HEK293 (cell line): Measurements from ENCODE around the gene PRLR.

ENCODE experiments used
- CTCF ChIA-PET: fragments of 350-600 bp; formaldehyde crosslinking; extraction: SDS; loops from one replicate; lab custom pipeline; 2021; ENCODE audit warnings: antibody characterized with exemption; lab: Yijun Ruan, JAX
- POLR2A ChIA-PET: fragments of 300-600 bp; formaldehyde crosslinking; extraction: SDS; loops from one replicate; lab custom pipeline; 2020; ENCODE audit warnings: antibody characterized with exemption, inconsistent platforms; lab: Yijun Ruan, JAX
- H3K27ac ChIP-seq: fragments of 200-500 bp; sonication (Bioruptor generic); 2 replicates; pipeline ENCODE4 v1.5.1; 2014; ENCODE audit warnings: low read depth, low read length, control low read depth, inconsistent platforms; ENCODE audit errors: extremely low read depth
- H3K36me3 ChIP-seq, 2 experiments: fragments of 200-500 bp in 1 of 2; sonication (Bioruptor generic) in 1 of 2; 1 replicate in 1 of 2; 2 replicates in 1 of 2; pipeline ENCODE4 v1.5.1; 2014 to 2017; ENCODE audit warnings: inconsistent platforms in 2 of 2, low read length in 2 of 2; ENCODE audit not compliant: control insufficient read depth in 2 of 2, insufficient read depth in 1 of 2
- H3K4me1 ChIP-seq: fragments of 200-500 bp; sonication (Bioruptor generic); 2 replicates; pipeline ENCODE4 v1.5.1; 2014; ENCODE audit warnings: mild to moderate bottlenecking, low read length, inconsistent platforms; ENCODE audit not compliant: control insufficient read depth, insufficient read depth
- H3K4me3 ChIP-seq: 2 replicates; pipeline ENCODE4 v1.5.1; 2011; ENCODE audit warnings: low read depth, mild to moderate bottlenecking, control low read depth, low read length, moderate library complexity
- H3K9me3 ChIP-seq: fragments of 200-500 bp; sonication (Bioruptor generic); 2 replicates; pipeline ENCODE4 v1.5.1; 2014; ENCODE audit warnings: low read depth, low read length, inconsistent platforms; ENCODE audit not compliant: control insufficient read depth, insufficient read depth
- SETDB1 ChIP-seq: IDR thresholded peaks from one replicate; pipeline ENCODE4 v1.6.1; 2017; ENCODE audit warnings: mild to moderate bottlenecking, low read length, moderate library complexity, mixed read lengths; ENCODE audit not compliant: insufficient read length
- TRIM28 ChIP-seq: IDR thresholded peaks from 2 replicates; pipeline ENCODE4 v1.6.1; 2011; ENCODE audit warnings: low read length, control low read depth, borderline replicate concordance
- ZFP37 ChIP-seq: fragments of 450-650 bp; formaldehyde crosslinking; IDR thresholded peaks from 2 replicates; pipeline ENCODE4 v1.5.1; 2016; ENCODE audit warnings: missing biosample characterization, missing genetic modification characterization
- ZNF16 ChIP-seq: fragments of 450-650 bp; formaldehyde crosslinking; IDR thresholded peaks from 2 replicates; pipeline ENCODE4 v1.5.1; 2016; ENCODE audit warnings: low read depth, missing biosample characterization, missing genetic modification characterization
- ZNF169 ChIP-seq: fragments of 450-650 bp; formaldehyde crosslinking; IDR thresholded peaks from 2 replicates; pipeline ENCODE4 v1.5.1; 2016; ENCODE audit warnings: missing biosample characterization, missing genetic modification characterization
- ZNF37A ChIP-seq: fragments of 450-650 bp; IDR thresholded peaks from 2 replicates; pipeline ENCODE4 v1.5.1; 2018; ENCODE audit warnings: missing biosample characterization, missing genetic modification characterization
- ZNF391 ChIP-seq: fragments of 450-650 bp; formaldehyde crosslinking; IDR thresholded peaks from 2 replicates; pipeline ENCODE4 v1.5.1; 2016; ENCODE audit warnings: low read depth, missing biosample characterization, missing genetic modification characterization, borderline replicate concordance
- ZNF394 ChIP-seq: fragments of 450-650 bp; formaldehyde crosslinking; IDR thresholded peaks from 2 replicates; pipeline ENCODE4 v1.5.1; 2016; ENCODE audit warnings: missing biosample characterization, missing genetic modification characterization, mild to moderate bottlenecking, moderate library complexity, borderline replicate concordance
- ZNF514 ChIP-seq: fragments of 450-650 bp; formaldehyde crosslinking; IDR thresholded peaks from 2 replicates; pipeline ENCODE4 v1.5.1; 2016; ENCODE audit warnings: missing biosample characterization, missing genetic modification characterization
- ZNF561 ChIP-seq: fragments of 450-650 bp; IDR thresholded peaks from 2 replicates; pipeline ENCODE4 v1.5.1; 2018; ENCODE audit warnings: missing biosample characterization, missing genetic modification characterization, borderline replicate concordance
- ZNF571 ChIP-seq: fragments of 450-650 bp; formaldehyde crosslinking; IDR thresholded peaks from 2 replicates; pipeline ENCODE4 v1.5.0; 2017; ENCODE audit warnings: missing biosample characterization, missing genetic modification characterization
- ZNF585B ChIP-seq: fragments of 450-650 bp; formaldehyde crosslinking; IDR thresholded peaks from 2 replicates; pipeline ENCODE4 v1.5.1; 2016; ENCODE audit warnings: missing biosample characterization, missing genetic modification characterization
- ZNF624 ChIP-seq: fragments of 450-650 bp; formaldehyde crosslinking; IDR thresholded peaks from 2 replicates; pipeline ENCODE4 v1.5.1; 2017; ENCODE audit warnings: missing biosample characterization, missing genetic modification characterization
- ZNF837 ChIP-seq: fragments of 450-650 bp; formaldehyde crosslinking; IDR thresholded peaks from 2 replicates; pipeline ENCODE4 v1.5.1; 2016; ENCODE audit warnings: missing biosample characterization, missing genetic modification characterization
- TF ChIP-seq, protein P1 (sequence below): fragments of 450-650 bp; formaldehyde crosslinking; IDR thresholded peaks from 2 replicates; pipeline ENCODE4 v1.5.1; 2016; ENCODE audit warnings: missing biosample characterization, missing genetic modification characterization, low read depth
- TF ChIP-seq, protein P2 (sequence below): fragments of 450-650 bp; formaldehyde crosslinking; IDR thresholded peaks from 2 replicates; pipeline ENCODE4 v1.5.0; 2017; ENCODE audit warnings: missing biosample characterization, missing genetic modification characterization, borderline replicate concordance
- TF ChIP-seq, protein P3 (sequence below): sonication (generic); formaldehyde crosslinking; IDR thresholded peaks from 2 replicates; pipeline ENCODE4 v1.8.1; 2022; ENCODE audit warnings: mild to moderate bottlenecking, moderate library complexity, missing genetic modification reagents
- TF ChIP-seq, protein P4 (sequence below): fragments of 450-650 bp; formaldehyde crosslinking; IDR thresholded peaks from 2 replicates; pipeline ENCODE4 v1.5.1; 2016; ENCODE audit warnings: missing biosample characterization, missing genetic modification characterization
- TF ChIP-seq, protein P5 (sequence below): fragments of 450-650 bp; formaldehyde crosslinking; IDR thresholded peaks from 2 replicates; pipeline ENCODE4 v1.5.1; 2016; ENCODE audit warnings: missing biosample characterization, missing genetic modification characterization
- TF ChIP-seq, protein P6 (sequence below): fragments of 450-650 bp; formaldehyde crosslinking; optimal IDR thresholded peaks from 2 replicates; pipeline ENCODE3; 2016; ENCODE audit warnings: missing biosample characterization, mild to moderate bottlenecking, missing genetic modification characterization

PRLR gene

DNA sequence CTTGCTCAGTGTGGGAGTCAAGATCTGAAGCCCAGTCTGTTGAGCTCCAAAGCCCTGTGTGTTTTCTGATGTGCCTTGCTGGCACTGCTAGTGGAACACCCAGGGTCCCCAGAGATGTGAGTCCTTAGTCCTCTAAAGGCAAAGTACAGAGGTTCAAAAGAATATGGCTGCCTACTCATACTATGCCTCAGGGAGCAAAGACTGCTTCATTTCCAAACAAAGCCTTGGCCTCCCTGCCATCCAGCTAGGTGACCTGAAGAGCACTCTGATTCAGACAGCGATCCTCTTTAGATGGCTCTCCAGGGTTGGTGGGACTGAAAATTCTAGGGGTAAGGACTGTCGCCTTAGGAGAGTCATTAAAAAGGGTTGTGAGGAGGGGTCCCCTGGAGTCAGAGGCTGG is 2.0 kb downstream of the PRLR start:
- Histone ChIP-seq H3K27ac (no peak overlapping the region), H3K4me3 (no peak overlapping the region), H3K36me3 (no peaks in the 10 kb centered on the region), H3K9me3 (no peaks in the 10 kb centered on the region), H3K4me1 (peaks cover 2% of the 10 kb centered on the region; the same call in 1 of the 2 replicates)
- no peak for TF ChIP-seq ZNF514 (tag by site-specific recombination)
- no peak for TF ChIP-seq ZNF571 (tag by site-specific recombination)
- TF ChIP-seq ZNF837: no peak
- no peak for TF ChIP-seq ZNF624
- ChIA-PET POLR2A (interaction anchor here (0.7 to 0.8 kb wide), 3 partner anchors 260 to 575 kb away, joined by 3 to 5 read pairs (median 3); no protein-coding TSS in a partner anchor), CTCF (interaction anchor here (0.6 to 2.1 kb wide), 5 partner anchors 15 to 699 kb away, joined by 3 to 5 read pairs (median 3); no protein-coding TSS in a partner anchor)

DNA sequence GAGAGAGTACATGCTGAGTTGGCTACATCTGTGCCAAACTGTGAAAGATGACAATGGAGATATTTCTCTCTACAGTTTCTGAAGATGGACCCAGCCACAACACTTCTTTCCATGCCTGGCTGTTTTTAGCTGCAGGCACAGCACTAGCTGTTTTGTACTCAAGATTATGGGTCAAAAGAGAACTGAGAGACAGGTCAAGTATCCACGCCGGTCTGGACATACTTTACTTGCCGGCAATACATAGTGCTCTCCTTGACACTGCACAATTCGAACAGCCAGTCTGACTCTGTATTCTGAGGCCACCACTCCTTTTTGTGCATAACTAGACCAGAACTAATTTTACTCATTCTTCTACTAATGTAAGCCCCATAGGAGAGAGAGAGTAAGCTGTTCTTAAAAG is 2.6 kb downstream of the PRLR start:
- Histone ChIP-seq H3K36me3 (no peaks in the 10 kb centered on the region), H3K4me1 (peaks cover 2% of the 10 kb centered on the region; the same call in 1 of the 2 replicates), H3K27ac (no peak overlapping the region), H3K4me3 (no peak overlapping the region), H3K9me3 (no peaks in the 10 kb centered on the region)
- CTCF ChIA-PET: interaction anchor here (0.6 to 1.4 kb wide), 3 partner anchors 24 to 699 kb away, joined by 3 to 5 read pairs (median 3); no protein-coding TSS in a partner anchor
- TF ChIP-seq ZNF391 (tag by site-specific recombination) (no peak), ZNF16 (tag by site-specific recombination) (no peak), ZNF561 (tag by site-specific recombination) (no peak)
- TF ChIP-seq, protein P1, sequence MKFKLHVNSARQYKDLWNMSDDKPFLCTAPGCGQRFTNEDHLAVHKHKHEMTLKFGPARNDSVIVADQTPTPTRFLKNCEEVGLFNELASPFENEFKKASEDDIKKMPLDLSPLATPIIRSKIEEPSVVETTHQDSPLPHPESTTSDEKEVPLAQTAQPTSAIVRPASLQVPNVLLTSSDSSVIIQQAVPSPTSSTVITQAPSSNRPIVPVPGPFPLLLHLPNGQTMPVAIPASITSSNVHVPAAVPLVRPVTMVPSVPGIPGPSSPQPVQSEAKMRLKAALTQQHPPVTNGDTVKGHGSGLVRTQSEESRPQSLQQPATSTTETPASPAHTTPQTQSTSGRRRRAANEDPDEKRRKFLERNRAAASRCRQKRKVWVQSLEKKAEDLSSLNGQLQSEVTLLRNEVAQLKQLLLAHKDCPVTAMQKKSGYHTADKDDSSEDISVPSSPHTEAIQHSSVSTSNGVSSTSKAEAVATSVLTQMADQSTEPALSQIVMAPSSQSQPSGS (tag by site-specific recombination): no peak
- TF ChIP-seq, protein P2, sequence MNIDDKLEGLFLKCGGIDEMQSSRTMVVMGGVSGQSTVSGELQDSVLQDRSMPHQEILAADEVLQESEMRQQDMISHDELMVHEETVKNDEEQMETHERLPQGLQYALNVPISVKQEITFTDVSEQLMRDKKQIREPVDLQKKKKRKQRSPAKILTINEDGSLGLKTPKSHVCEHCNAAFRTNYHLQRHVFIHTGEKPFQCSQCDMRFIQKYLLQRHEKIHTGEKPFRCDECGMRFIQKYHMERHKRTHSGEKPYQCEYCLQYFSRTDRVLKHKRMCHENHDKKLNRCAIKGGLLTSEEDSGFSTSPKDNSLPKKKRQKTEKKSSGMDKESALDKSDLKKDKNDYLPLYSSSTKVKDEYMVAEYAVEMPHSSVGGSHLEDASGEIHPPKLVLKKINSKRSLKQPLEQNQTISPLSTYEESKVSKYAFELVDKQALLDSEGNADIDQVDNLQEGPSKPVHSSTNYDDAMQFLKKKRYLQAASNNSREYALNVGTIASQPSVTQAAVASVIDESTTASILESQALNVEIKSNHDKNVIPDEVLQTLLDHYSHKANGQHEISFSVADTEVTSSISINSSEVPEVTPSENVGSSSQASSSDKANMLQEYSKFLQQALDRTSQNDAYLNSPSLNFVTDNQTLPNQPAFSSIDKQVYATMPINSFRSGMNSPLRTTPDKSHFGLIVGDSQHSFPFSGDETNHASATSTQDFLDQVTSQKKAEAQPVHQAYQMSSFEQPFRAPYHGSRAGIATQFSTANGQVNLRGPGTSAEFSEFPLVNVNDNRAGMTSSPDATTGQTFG (tag by site-specific recombination): no peak
- POLR2A ChIA-PET: interaction anchor here (0.7 kb wide), 1 partner anchor 391 kb away, joined by 3 read pairs; no protein-coding TSS in a partner anchor

DNA sequence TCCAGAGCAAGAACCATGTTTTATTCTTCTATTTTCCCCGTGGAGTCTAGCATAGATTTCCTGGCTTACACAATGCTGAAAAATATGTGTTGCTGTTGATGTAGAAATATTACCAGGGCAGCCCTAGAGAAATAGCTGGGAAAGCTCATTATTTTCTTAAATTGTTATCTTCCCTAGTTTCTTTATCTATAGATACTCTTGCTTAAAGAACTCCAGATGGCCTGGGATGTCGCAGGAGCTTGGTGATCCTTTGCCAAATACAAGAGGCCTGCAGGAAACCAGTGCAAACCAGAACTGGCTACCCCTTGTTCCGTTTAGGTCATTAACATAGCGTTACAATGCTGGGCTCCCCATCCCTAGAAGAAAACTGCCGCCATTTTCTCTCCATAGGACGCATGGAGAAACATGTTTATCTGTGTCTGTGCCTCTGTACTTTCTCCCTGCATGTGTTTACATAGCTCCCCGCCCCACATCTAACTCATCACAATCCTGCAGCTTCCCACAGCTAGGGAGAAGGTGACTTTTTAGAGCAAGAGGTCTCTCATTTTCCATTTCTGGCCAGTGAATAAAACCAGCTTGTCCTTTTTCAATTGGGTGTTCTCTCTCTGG is 6.4 kb downstream of the PRLR start:
- Histone ChIP-seq H3K36me3 (no peaks in the 10 kb centered on the region), H3K9me3 (no peaks in the 10 kb centered on the region), H3K4me1 (no peaks in the 10 kb centered on the region), H3K4me3 (no peak overlapping the region), H3K27ac (no peak overlapping the region)
- POLR2A ChIA-PET: no interaction called here
- CTCF ChIA-PET: interaction anchor here (0.7 to 2.1 kb wide), 5 partner anchors 21 to 703 kb away, joined by 3 to 7 read pairs (median 4); no protein-coding TSS in a partner anchor
- no peak for TF ChIP-seq ZNF37A
- no peak for TF ChIP-seq ZNF585B
- TF ChIP-seq ZNF561 (tag by site-specific recombination): no peak
- no peak for TF ChIP-seq TRIM28
- no peak for TF ChIP-seq SETDB1
- TF ChIP-seq ZFP37: no peak
- TF ChIP-seq, protein P3, sequence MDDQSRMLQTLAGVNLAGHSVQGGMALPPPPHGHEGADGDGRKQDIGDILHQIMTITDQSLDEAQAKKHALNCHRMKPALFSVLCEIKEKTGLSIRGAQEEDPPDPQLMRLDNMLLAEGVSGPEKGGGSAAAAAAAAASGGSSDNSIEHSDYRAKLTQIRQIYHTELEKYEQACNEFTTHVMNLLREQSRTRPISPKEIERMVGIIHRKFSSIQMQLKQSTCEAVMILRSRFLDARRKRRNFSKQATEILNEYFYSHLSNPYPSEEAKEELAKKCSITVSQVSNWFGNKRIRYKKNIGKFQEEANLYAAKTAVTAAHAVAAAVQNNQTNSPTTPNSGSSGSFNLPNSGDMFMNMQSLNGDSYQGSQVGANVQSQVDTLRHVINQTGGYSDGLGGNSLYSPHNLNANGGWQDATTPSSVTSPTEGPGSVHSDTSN: no peak
- TF ChIP-seq ZNF394 (tag by site-specific recombination): no peak
- TF ChIP-seq, protein P4, sequence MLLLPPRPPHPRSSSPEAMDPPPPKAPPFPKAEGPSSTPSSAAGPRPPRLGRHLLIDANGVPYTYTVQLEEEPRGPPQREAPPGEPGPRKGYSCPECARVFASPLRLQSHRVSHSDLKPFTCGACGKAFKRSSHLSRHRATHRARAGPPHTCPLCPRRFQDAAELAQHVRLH: no peak
- TF ChIP-seq, protein P5, sequence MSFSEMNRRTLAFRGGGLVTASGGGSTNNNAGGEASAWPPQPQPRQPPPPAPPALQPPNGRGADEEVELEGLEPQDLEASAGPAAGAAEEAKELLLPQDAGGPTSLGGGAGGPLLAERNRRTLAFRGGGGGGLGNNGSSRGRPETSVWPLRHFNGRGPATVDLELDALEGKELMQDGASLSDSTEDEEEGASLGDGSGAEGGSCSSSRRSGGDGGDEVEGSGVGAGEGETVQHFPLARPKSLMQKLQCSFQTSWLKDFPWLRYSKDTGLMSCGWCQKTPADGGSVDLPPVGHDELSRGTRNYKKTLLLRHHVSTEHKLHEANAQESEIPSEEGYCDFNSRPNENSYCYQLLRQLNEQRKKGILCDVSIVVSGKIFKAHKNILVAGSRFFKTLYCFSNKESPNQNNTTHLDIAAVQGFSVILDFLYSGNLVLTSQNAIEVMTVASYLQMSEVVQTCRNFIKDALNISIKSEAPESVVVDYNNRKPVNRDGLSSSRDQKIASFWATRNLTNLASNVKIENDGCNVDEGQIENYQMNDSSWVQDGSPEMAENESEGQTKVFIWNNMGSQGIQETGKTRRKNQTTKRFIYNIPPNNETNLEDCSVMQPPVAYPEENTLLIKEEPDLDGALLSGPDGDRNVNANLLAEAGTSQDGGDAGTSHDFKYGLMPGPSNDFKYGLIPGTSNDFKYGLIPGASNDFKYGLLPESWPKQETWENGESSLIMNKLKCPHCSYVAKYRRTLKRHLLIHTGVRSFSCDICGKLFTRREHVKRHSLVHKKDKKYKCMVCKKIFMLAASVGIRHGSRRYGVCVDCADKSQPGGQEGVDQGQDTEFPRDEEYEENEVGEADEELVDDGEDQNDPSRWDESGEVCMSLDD (tag by site-specific recombination): no peak
- TF ChIP-seq ZNF571 (tag by site-specific recombination): no peak
- TF ChIP-seq, protein P6, sequence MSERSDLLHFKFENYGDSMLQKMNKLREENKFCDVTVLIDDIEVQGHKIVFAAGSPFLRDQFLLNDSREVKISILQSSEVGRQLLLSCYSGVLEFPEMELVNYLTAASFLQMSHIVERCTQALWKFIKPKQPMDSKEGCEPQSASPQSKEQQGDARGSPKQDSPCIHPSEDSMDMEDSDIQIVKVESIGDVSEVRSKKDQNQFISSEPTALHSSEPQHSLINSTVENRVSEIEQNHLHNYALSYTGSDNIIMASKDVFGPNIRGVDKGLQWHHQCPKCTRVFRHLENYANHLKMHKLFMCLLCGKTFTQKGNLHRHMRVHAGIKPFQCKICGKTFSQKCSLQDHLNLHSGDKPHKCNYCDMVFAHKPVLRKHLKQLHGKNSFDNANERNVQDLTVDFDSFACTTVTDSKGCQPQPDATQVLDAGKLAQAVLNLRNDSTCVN (tag by site-specific recombination): no peak
- no peak for TF ChIP-seq ZNF169 (tag by site-specific recombination)
